Colon (tissue), 2 donors: Measurements from ENCODE around the gene SFT2D2.
"Not testable (repeated sequence)": the region's sequence is repeated elsewhere in the genome, so short reads cannot be mapped to it uniquely, and the experiment has no call there.

Experiments
- FAIRE-seq: peaks from 2 replicates; lab custom pipeline; 2012; peaks lifted over from hg19 to GRCh38; lab: Jason Lieb, UNC
- donor health status: control.
- donor health status: control.

The SFT2D2 gene

DNA sequence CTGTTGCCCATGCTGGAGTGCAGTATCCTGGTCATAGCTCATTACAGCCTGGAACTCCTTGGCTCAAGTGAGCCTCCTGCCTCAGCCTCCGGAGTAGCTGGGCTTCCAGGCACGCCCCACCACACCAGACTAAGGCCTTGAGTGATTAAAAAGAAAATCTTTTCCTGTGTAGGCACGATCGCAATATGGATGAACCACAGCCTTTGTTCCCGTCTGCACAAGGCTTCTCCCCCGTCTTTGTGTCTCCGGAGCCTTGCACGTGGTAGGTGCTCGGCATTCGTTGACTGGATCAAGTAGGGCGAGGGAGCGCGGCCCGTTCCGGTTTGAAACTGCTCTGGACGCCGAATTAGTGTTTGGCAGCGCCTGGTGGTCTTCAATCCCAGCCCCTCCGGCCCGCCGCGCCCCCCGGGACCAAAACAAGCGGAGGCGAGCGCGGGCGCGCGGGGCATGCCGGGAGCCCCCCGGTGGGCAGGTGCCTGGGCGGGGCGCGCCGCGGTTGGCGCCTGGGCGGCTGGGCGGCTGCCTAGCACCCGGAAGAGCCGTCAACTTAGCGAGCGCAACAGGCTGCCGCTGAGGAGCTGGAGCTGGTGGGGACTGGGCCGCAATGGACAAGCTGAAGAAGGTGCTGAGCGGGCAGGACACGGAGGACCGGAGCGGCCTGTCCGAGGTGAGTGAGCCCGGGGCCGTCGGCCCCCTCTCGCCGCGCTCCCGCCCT is at the start of gene SFT2D2:
TSS of gene SFT2D2 (plus strand) at position 529 of the 715 bp plus-strand sequence. CDS start at position 605, 76 bp downstream.
- FAIRE-seq: no peak

DNA sequence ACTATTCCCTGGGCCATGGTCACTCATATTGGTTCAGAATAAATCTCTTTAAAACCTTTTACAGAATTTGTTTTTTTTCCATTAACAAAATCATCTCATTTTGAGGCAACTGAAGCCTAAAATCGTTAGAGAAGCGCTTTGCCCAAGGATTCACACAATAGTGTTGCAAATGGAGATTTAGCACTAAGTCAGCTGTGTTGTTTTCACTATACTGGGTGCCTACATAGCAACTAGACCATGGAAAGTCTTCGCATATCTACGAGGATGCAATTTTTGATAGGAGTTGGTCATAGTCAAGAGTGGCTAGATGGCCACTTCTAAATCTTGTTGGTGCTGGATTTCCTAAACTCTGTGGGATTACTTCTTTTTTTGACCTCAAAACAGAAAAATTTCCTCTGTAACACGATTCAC is 47.6 kb upstream of the SFT2D2 start:
- FAIRE-seq: no peak

- peak; percentile 28 for FAIRE-seq
Measured at GRCh38 chr1:168178638-168179437, 47.0 kb upstream of the SFT2D2 start, which contains the start of gene TIPRL. TSS of gene TIPRL (plus strand) at chr1:168178962. CDS start at chr1:168179078, 116 bp downstream.

DNA sequence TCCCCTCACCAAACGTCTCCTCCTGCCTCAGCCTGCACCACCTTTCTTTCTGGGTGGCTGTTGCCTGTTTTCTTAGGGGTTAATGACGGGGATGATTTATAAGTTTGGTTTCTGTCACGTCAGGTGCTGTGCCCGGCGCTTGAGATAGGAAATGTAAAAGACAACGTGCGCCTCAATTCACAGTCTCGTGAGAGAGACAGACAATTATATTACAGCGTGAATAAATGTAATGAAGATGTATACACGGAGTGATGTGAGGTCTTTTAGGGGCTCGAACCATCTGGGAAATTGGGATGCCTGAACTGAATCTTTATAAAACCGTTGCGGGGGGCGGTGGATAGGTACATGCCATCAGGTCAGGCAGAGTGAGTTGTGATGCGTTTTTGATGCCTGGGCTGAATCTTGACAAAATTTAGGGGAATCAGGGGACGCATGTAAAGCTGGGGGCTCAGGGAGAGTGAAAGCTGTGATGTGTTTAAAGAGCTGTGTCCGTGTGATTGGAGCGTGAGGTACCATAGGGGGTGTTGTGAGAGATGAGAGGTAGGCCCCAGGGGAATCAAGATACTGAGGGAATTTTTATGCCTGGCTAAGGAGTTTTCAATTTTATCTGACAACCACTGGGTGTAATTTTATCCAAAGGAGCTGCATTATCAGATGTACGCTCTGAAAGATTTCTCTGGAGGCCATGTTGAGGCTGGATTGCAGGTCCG is 46.2 kb upstream of the SFT2D2 start:
- no peak for FAIRE-seq

GRCh38 chr1:168180148-168180524 is 45.7 kb upstream of the SFT2D2 start:
- FAIRE-seq: no peak

- not testable (repeated sequence) for FAIRE-seq
Measured at GRCh38 chr1:168181063-168181720, 44.6 kb upstream of the SFT2D2 start.

- FAIRE-seq: no peak
Measured at GRCh38 chr1:168187177-168187576, 38.6 kb upstream of the SFT2D2 start.

DNA sequence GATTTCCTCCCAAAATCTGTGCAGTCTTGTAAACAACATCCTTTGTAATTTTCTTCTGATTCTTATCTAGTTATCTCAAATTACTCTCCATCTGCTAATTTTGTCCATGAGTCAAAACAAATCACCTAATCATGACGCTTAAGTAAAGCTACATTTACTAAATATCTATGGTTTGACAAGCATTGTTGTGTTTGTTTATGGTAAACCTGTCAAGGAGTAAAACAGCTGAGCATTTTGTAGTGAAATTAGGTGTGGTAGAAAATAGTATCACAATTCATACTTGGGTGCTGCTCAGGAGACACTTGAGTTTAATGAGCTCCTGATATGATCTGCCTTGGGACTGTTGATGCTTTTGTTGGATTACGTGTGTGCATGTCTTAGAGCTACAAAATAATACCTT is 35.4 kb upstream of the SFT2D2 start:
- no peak for FAIRE-seq

GRCh38 chr1:168195199-168196135 is 30.3 kb upstream of the SFT2D2 start:
- FAIRE-seq: no peak

GRCh38 chr1:168199056-168199455 is 26.7 kb upstream of the SFT2D2 start:
- FAIRE-seq: no peak

DNA sequence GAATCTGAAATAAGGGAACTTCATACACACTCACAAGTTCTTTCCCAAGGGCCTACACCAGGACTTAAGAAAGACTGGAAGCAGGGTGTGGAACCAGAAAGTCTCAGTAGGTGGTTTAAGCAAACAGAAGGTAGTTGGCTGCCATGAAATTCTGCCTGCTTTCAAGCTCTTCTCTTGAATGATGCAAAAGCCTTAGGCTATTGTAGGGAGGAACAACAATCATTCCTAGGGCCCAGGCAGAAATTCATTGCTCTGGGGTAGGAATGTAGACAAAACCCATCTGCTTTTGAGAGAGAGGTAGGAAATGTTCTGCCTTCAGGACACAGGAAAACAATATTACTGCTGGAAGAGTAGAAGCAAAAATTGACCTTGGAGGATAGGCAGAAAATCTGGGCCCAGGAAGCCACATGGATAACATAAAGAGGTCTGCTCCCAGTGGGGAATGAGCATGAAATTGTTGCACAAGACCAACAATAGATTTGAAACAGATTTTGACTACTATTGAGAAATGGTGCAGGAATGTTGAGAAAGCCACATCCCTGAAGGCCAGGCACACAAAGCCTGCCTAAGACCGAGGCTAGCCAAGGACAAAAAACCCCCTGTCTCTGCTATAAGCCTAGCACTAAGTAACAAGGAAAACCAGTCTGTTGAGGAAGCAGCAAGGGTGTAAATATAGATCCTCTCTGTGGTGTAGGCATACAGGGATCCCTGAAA is 22.7 kb upstream of the SFT2D2 start:
- no peak for FAIRE-seq

- no peak for FAIRE-seq
Measured at GRCh38 chr1:168206111-168206510, 19.7 kb upstream of the SFT2D2 start.

DNA sequence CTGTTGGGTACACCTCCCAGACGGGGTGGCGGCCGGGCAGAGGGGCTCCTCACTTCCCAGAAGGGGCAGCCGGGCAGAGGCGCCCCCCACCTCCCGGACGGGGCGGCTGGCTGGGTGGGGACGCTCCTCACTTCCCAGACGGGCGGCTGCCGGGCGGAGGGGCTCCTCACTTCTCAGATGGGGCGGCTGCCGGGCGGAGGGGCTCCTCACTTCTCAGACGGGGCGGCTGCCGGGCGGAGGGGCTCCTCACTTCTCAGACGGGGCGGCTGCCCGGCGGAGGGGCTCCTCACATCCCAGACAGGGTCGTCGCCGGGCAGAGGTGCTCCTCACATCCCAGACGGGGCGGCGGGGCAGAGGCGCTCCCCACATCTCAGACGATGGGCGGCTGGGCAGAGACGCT is 18.1 kb upstream of the SFT2D2 start:
- FAIRE-seq: not testable (repeated sequence)

GRCh38 chr1:168210312-168210711 is 15.5 kb upstream of the SFT2D2 start:
- no peak for FAIRE-seq

DNA sequence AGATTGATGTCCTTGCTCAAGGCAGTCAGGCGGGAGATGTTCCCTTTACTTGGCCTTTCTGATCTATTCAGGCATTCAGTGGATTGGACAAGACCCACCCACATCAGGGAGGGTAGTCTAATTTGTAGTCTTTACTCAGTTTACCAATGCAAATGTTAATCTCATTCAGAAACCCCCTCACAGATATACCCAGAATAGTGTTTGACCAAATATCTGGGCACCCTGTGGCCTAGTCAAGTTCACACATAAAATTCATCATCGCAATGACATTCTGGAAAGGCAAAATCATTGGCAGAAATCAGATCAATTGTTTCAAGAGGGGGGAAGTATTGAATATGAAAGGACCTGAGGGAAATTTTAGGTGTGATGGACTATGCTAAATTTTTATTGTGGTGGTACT is 12.5 kb upstream of the SFT2D2 start:
- FAIRE-seq: no peak

DNA sequence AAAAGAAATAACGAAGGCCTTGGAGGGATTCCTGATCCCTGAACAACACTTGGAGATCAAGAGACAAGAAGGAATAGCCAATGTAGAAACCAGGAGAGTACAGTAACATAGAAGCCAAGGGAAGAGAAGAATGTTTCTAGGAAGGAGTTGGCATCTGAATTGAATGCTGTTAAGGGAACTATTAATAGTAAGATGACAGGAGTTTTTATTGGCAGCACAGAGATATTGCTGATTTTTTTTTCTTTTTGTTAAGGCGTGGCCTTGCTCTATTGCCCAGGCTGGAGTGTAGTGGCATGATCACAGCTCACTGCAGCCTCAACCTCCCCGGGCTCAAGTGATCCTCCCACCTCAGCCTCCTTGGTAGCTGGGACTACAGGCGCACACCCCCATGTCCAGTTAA is 9.6 kb upstream of the SFT2D2 start:
- no peak for FAIRE-seq

- no peak for FAIRE-seq
Measured at GRCh38 chr1:168217664-168218063, 8.1 kb upstream of the SFT2D2 start.

GRCh38 chr1:168218658-168219057 is 7.1 kb upstream of the SFT2D2 start:
- no peak for FAIRE-seq

DNA sequence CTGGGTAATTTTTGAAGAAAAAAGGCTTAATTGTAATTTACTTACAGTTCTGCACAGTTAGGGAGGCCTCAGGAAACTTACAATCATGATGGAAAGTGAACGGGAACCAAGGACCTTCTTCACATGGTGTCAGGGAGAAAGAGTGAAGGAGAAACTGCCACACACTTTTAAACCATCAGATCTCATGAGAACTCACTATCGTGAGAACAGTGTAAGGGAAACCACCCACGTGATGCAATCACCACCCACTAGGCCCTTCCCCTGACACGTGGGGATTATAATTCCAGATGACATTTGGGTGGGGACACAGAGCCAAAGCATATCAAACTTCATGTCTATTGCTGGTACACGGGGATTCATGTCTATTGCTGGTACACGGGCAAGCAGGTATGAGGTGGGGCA is 5.3 kb upstream of the SFT2D2 start:
- FAIRE-seq: no peak

- no peak for FAIRE-seq
Measured at GRCh38 chr1:168221275-168221674, 4.5 kb upstream of the SFT2D2 start.
